ENCODE data around the gene NAV1.

- TF ChIP-seq GATA2 (IDR thresholded peaks at IDR 0.05; ENCODE audit: low read depth, low read length) (no peak), GATA3 (IDR thresholded peaks at IDR 0.05; ENCODE audit: low read depth, low read length) (no peak)
Observed at GRCh38 chr1:201537028-201537427, 1.9 kb upstream of the NAV1 start.
